ENCODE measurements around the gene PCIF1.

- no peak for TF ChIP-seq CTCF (conservative IDR thresholded peaks at IDR 0.05)
- no peak for TF ChIP-seq EZH2 (IDR thresholded peaks at IDR 0.05; ENCODE audit: low read depth)
Measured at GRCh38 chr20:45935416-45936046, 1.0 kb downstream of the PCIF1 start.
